T-helper 2 cell treated with Interferon-gamma antibody and Interleukin-4, amounts not matched to agents 5 μg/mL and 100 μg/mL, for 36 hours (primary cell): ENCODE measurements around the gene TNIP2.

ENCODE experiments used
- DNase-seq: peaks from one replicate; pipeline ENCODE4 v3.0.0; 2021; ENCODE audit warnings: low spot score
- H3K27ac Mint-ChIP-seq: one replicate; pipeline ENCODE4 v1.8.0; 2021; ENCODE audit warnings: mild to moderate bottlenecking, mixed read lengths
- H3K27me3 Mint-ChIP-seq: one replicate; pipeline ENCODE4 v1.8.0; 2021; ENCODE audit warnings: low read depth, mixed read lengths
- H3K36me3 Mint-ChIP-seq: one replicate; pipeline ENCODE4 v1.8.0; 2021; ENCODE audit warnings: low read depth, mixed read lengths
- H3K4me1 Mint-ChIP-seq: one replicate; pipeline ENCODE4 v1.8.0; 2021; ENCODE audit warnings: low read depth, mixed read lengths
- H3K4me3 Mint-ChIP-seq: one replicate; pipeline ENCODE4 v1.8.0; 2022; ENCODE audit warnings: mild to moderate bottlenecking, moderate library complexity, mixed read lengths
- H3K9me3 Mint-ChIP-seq: one replicate; pipeline ENCODE4 v1.8.0; 2021; ENCODE audit warnings: mixed read lengths

TNIP2 gene

GRCh38 chr4:2755821-2756690 lies at the start of gene TNIP2:
TNIP2 (minus strand) TSS chr4:2756336; CDS start chr4:2756289, 47 bp downstream.
- Mint-ChIP-seq H3K9me3 (no peaks in the 10 kb centered on the region), H3K27me3 (no peaks in the 10 kb centered on the region), H3K4me3 (peak within 1 kb of the TSS; percentile 85), H3K27ac (peak within 1 kb of the TSS; percentile 85), H3K4me1 (peaks cover 18% of the 10 kb centered on the region), H3K36me3 (peaks cover 8% of the 10 kb centered on the region)
- DNase-seq = peak; percentile 79

GRCh38 chr4:2804973-2805501 lies 48.9 kb upstream of the TNIP2 start:
- H3K4me3 Mint-ChIP-seq = no peak overlapping the region
- no peak overlapping the region for H3K27ac Mint-ChIP-seq
- H3K9me3 Mint-ChIP-seq = no peaks in the 10 kb centered on the region
- H3K36me3 Mint-ChIP-seq = no peaks in the 10 kb centered on the region
- DNase-seq = no peak
- no peaks in the 10 kb centered on the region for H3K27me3 Mint-ChIP-seq
- H3K4me1 Mint-ChIP-seq = peaks cover 9% of the 10 kb centered on the region

GRCh38 chr4:2804449-2804972 lies 48.4 kb upstream of the TNIP2 start:
- no peaks in the 10 kb centered on the region for H3K36me3 Mint-ChIP-seq
- no peaks in the 10 kb centered on the region for H3K9me3 Mint-ChIP-seq
- H3K4me1 Mint-ChIP-seq = peaks cover 11% of the 10 kb centered on the region
- H3K4me3 Mint-ChIP-seq = no peak overlapping the region
- DNase-seq = no peak
- H3K27ac Mint-ChIP-seq = no peak overlapping the region
- H3K27me3 Mint-ChIP-seq = no peaks in the 10 kb centered on the region

- Mint-ChIP-seq H3K27me3 (no peaks in the 10 kb centered on the region), H3K27ac (no peak overlapping the region), H3K9me3 (no peaks in the 10 kb centered on the region), H3K4me3 (no peak overlapping the region), H3K4me1 (peaks cover 15% of the 10 kb centered on the region), H3K36me3 (peaks cover 2% of the 10 kb centered on the region)
- DNase-seq = no peak
Measured at GRCh38 chr4:2803624-2804448, 47.7 kb upstream of the TNIP2 start.

- Mint-ChIP-seq H3K4me3 (no peak overlapping the region), H3K27ac (no peak overlapping the region), H3K9me3 (no peaks in the 10 kb centered on the region), H3K36me3 (peaks cover 2% of the 10 kb centered on the region), H3K4me1 (peaks cover 25% of the 10 kb centered on the region), H3K27me3 (no peaks in the 10 kb centered on the region)
- no peak for DNase-seq
Measured at GRCh38 chr4:2802618-2803531, 46.7 kb upstream of the TNIP2 start.

GRCh38 chr4:2800691-2801596 lies 44.8 kb upstream of the TNIP2 start:
- H3K36me3 Mint-ChIP-seq = peaks cover 2% of the 10 kb centered on the region
- no peaks in the 10 kb centered on the region for H3K9me3 Mint-ChIP-seq
- no peaks in the 10 kb centered on the region for H3K27me3 Mint-ChIP-seq
- DNase-seq = peak; percentile 49
- H3K27ac Mint-ChIP-seq = peak overlapping the region; percentile 65
- peak overlapping the region; percentile 55 for H3K4me3 Mint-ChIP-seq
- peaks cover 32% of the 10 kb centered on the region for H3K4me1 Mint-ChIP-seq

GRCh38 chr4:2799971-2800690 lies 44.0 kb upstream of the TNIP2 start:
- H3K9me3 Mint-ChIP-seq = no peaks in the 10 kb centered on the region
- H3K27ac Mint-ChIP-seq = peak overlapping the region; percentile 73
- DNase-seq = no peak
- no peaks in the 10 kb centered on the region for H3K27me3 Mint-ChIP-seq
- peaks cover 2% of the 10 kb centered on the region for H3K36me3 Mint-ChIP-seq
- peak overlapping the region; percentile 83 for H3K4me3 Mint-ChIP-seq
- peaks cover 32% of the 10 kb centered on the region for H3K4me1 Mint-ChIP-seq

GRCh38 chr4:2799224-2799911 lies 43.2 kb upstream of the TNIP2 start:
- Mint-ChIP-seq H3K4me1 (peaks cover 36% of the 10 kb centered on the region), H3K36me3 (peaks cover 2% of the 10 kb centered on the region), H3K9me3 (no peaks in the 10 kb centered on the region), H3K4me3 (peak overlapping the region; percentile 90), H3K27ac (peak overlapping the region; percentile 85), H3K27me3 (no peaks in the 10 kb centered on the region)
- no peak for DNase-seq

- Mint-ChIP-seq H3K4me3 (peak overlapping the region; percentile 90), H3K27me3 (no peaks in the 10 kb centered on the region), H3K36me3 (peaks cover 2% of the 10 kb centered on the region), H3K27ac (peak overlapping the region; percentile 92), H3K4me1 (peaks cover 37% of the 10 kb centered on the region), H3K9me3 (no peaks in the 10 kb centered on the region)
- peak; percentile 73 for DNase-seq
Measured at GRCh38 chr4:2798399-2799223, 42.5 kb upstream of the TNIP2 start.

- DNase-seq = peak; percentile 58
- Mint-ChIP-seq H3K9me3 (no peaks in the 10 kb centered on the region), H3K27me3 (no peaks in the 10 kb centered on the region), H3K36me3 (peaks cover 2% of the 10 kb centered on the region), H3K4me3 (peak overlapping the region; percentile 90), H3K4me1 (peaks cover 37% of the 10 kb centered on the region), H3K27ac (peak overlapping the region; percentile 92)
Measured at GRCh38 chr4:2797545-2798305, 41.6 kb upstream of the TNIP2 start.
